Ecto neural progenitor cell (in vitro differentiated cells): ENCODE results near the gene CFAP69.
"Not testable (repeated sequence)": the region's sequence is repeated elsewhere in the genome, so short reads cannot be mapped to it uniquely, and the experiment has no call there.

ENCODE experiments used
- DNase-seq: peaks from one replicate; pipeline ENCODE4 v3.0.0-alpha.2; 2018; ENCODE audit warnings: low spot score

Gene CFAP69

GRCh38 chr7:90233569-90233968 is 11.4 kb upstream of the CFAP69 start:
- DNase-seq, result no peak

- DNase-seq, result no peak
These were observed 8.2 kb upstream of the CFAP69 start for GRCh38 chr7:90236721-90237289.

- no peak for DNase-seq
These were observed 7.0 kb upstream of the CFAP69 start for GRCh38 chr7:90238022-90238421.

- no peak for DNase-seq
These were observed 6.4 kb upstream of the CFAP69 start for GRCh38 chr7:90238583-90238982.

GRCh38 chr7:90239050-90239449 is 5.9 kb upstream of the CFAP69 start:
- DNase-seq, result no peak

- no peak for DNase-seq
These were observed 5.2 kb upstream of the CFAP69 start for GRCh38 chr7:90239625-90240228.

GRCh38 chr7:90242369-90243168 is 2.4 kb upstream of the CFAP69 start:
- DNase-seq, result no peak

- DNase-seq, result no peak
These were observed 1.4 kb upstream of the CFAP69 start for GRCh38 chr7:90243556-90243955.

GRCh38 chr7:90244565-90244908 is 437 bp upstream of the CFAP69 start:
- no peak for DNase-seq

- peak; percentile 52 for DNase-seq
These were observed 1.2 kb downstream of the CFAP69 start for GRCh38 chr7:90246171-90246570.

- no peak for DNase-seq
These were observed 3.7 kb downstream of the CFAP69 start for GRCh38 chr7:90248706-90249105.

GRCh38 chr7:90250601-90251303 is 5.8 kb downstream of the CFAP69 start:
- no peak for DNase-seq

- no peak for DNase-seq
These were observed 6.3 kb downstream of the CFAP69 start for GRCh38 chr7:90251304-90251635.

- not testable (repeated sequence) for DNase-seq
These were observed 11.0 kb downstream of the CFAP69 start for GRCh38 chr7:90256011-90256410.

GRCh38 chr7:90256778-90257177 is 11.8 kb downstream of the CFAP69 start:
- DNase-seq, result no peak

GRCh38 chr7:90261441-90261840 is 16.5 kb downstream of the CFAP69 start:
- no peak for DNase-seq

- no peak for DNase-seq
These were observed 17.5 kb downstream of the CFAP69 start for GRCh38 chr7:90262438-90262837.

GRCh38 chr7:90266808-90267207 is 21.8 kb downstream of the CFAP69 start:
- DNase-seq, result no peak

- no peak for DNase-seq
These were observed 22.4 kb downstream of the CFAP69 start for GRCh38 chr7:90267263-90267858.

GRCh38 chr7:90269163-90269562 is 24.2 kb downstream of the CFAP69 start:
- DNase-seq, result no peak

GRCh38 chr7:90270431-90271178 is 25.6 kb downstream of the CFAP69 start:
- no peak for DNase-seq

- DNase-seq, result no peak
These were observed 26.8 kb downstream of the CFAP69 start for GRCh38 chr7:90271753-90272152.
